Body of pancreas (tissue), 4 donors: ENCODE data around the gene NCBP2. TPM values are rescaled to one million over a fixed set of nuclear protein-coding genes. Genes with fewer than 3 reads are reported as not detected.

ENCODE experiments used
- ATAC-seq: fragments of 150-250 bp; one replicate; pipeline ENCODE4 v1.9.1; 2016
- DNase-seq, 4 donors: peaks; one replicate each; pipeline ENCODE4 v3.0.0-alpha.2; 2019
- H3K27ac ChIP-seq, 4 donors: fragments of 200-600 bp; sonication (generic); 1 replicate in 3 of 4; 2 replicates in 1 of 4; pipeline versions ENCODE4 v1.5.1 to v1.6.1; 2016 to 2019; ENCODE audit warnings: mild to moderate bottlenecking in 1 of 4, mixed read lengths in 1 of 4, moderate library complexity in 1 of 4
- H3K27me3 ChIP-seq, 2 donors: fragments of 200-600 bp; sonication (generic); one replicate each; pipeline ENCODE4 v1.6.0; 2016; ENCODE audit warnings: mild to moderate bottlenecking in 1 of 2
- H3K36me3 ChIP-seq, 2 donors: fragments of 200-600 bp; sonication (generic); replicated peaks in 1 of 2; 2 replicates each; pipeline ENCODE4 v1.5.1; 2016; ENCODE audit warnings: low read depth in 2 of 2; ENCODE audit not compliant: insufficient read depth in 1 of 2
- H3K4me1 ChIP-seq: fragments of 200-600 bp; sonication (generic); one replicate; pipeline ENCODE4 v1.6.0; 2016
- H3K4me3 ChIP-seq, 2 donors: fragments of 200-600 bp; sonication (generic); 1 replicate in 1 of 2; 2 replicates in 1 of 2; pipeline ENCODE4 v1.5.1; 2016 to 2019
- H3K9me3 ChIP-seq, 3 donors: fragments of 200-600 bp; sonication (generic); 1 replicate in 2 of 3; 2 replicates in 1 of 3; pipeline ENCODE4 v1.5.1; 2016
- CTCF ChIP-seq, 7 experiments: fragments of 450-650 bp in 4 of 7; fragments of 200-600 bp in 3 of 7; sonication (generic) in 3 of 7; IDR thresholded peaks; one replicate each; pipeline ENCODE4 v1.5.1; 2016 to 2019; ENCODE audit warnings: antibody characterized with exemption in 7 of 7
- POLR2A ChIP-seq, 3 donors: fragments of 450-650 bp; IDR thresholded peaks; one replicate each; pipeline ENCODE4 v1.6.1; 2016; ENCODE audit warnings: antibody characterized with exemption in 3 of 3, mild to moderate bottlenecking in 2 of 3
- WGBS, 2 donors: methylation state at CpG; one replicate each; pipeline ENCODE4 v1.1.5; 2017; 5-methylcytosine and 5-hydroxymethylcytosine counted together
- intact Hi-C: fragments of 100-400 bp; cut with DNase I; formaldehyde crosslinking; loops from one replicate; pipeline ENCODE4 v1.15.1; 2023
- total RNA-seq, 2 donors: library from RNA; depleted of rRNA; stranded (reverse); fragments of >200 nt; gene quantifications; one replicate each; pipeline ENCODE4 v1.1.0, GENCODE V29; 2016

Gene NCBP2
- total RNA-seq, 2 donors from 2014 or later: 6.9 to 19.5 TPM

- Histone ChIP-seq H3K36me3 (no peaks in the 10 kb centered on the region), H3K4me3 (no peak overlapping the region), H3K27ac (no peak overlapping the region), H3K27me3 (no peaks in the 10 kb centered on the region), H3K4me1 (peaks cover 12% of the 10 kb centered on the region), H3K9me3 (no peaks in the 10 kb centered on the region)
- DNase-seq: no peak
- intact Hi-C loops: no loop called here
- TF ChIP-seq CTCF (IDR thresholded peaks at IDR 0.05) (no peak), POLR2A (IDR thresholded peaks at IDR 0.05) (no peak)
- 70 to 76% methylated on average over 5 of the region's 5 CpGs for WGBS, 2 donors
- ATAC-seq: no peak
These were observed 32.3 kb upstream of the NCBP2 start for GRCh38 chr3:196974661-196975060.

DNA sequence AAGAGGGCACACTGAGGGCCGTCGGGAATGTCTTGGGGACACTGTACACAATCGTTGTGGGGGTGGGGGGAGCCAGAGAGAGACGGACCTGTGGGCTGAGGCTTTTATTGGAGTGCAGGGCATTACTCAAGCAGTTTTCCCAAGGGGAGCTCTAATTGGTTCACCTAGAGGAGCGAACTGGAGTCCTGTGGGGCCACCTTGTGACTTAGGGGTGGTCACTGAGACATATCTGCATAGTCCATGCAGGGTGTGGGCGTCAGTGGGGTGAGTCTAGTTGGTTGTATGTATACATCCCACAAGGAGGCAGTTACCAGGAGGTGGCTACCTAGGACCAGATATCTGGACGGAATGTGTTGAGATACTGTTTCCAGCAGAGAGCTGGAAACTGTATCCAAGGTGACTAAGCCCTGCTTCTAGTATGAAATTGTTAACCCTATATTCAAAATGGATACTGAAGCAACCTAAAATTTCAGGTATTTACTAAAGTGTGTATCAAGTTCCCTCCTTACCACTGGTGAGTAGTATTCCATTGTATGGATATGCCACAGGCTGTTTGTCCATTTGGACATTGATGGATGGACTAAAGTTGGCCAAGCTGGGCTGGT lies 28.9 kb upstream of the NCBP2 start:
- no peak overlapping the region for H3K27ac ChIP-seq
- 67 to 71% methylated on average over 7 of the region's 7 CpGs for WGBS, 2 donors
- DNase-seq (no peak), ATAC-seq (no peak)
- H3K9me3 ChIP-seq: no peaks in the 10 kb centered on the region
- intact Hi-C loops: no loop called here
- H3K4me1 ChIP-seq: peaks cover 17% of the 10 kb centered on the region
- no peak for TF ChIP-seq CTCF (IDR thresholded peaks at IDR 0.05)
- TF ChIP-seq POLR2A (IDR thresholded peaks at IDR 0.05): no peak
- H3K36me3 ChIP-seq: no peaks in the 10 kb centered on the region
- no peaks in the 10 kb centered on the region for H3K27me3 ChIP-seq
- no peak overlapping the region for H3K4me3 ChIP-seq

GRCh38 chr3:196970547-196971093 lies 28.3 kb upstream of the NCBP2 start:
- DNase-seq: no peak
- H3K4me3 ChIP-seq: no peak overlapping the region
- H3K27me3 ChIP-seq: no peaks in the 10 kb centered on the region
- H3K27ac ChIP-seq: no peak overlapping the region
- no peaks in the 10 kb centered on the region for H3K9me3 ChIP-seq
- ATAC-seq: no peak
- no peaks in the 10 kb centered on the region for H3K36me3 ChIP-seq
- peaks cover 17% of the 10 kb centered on the region for H3K4me1 ChIP-seq
- no peak for TF ChIP-seq POLR2A (IDR thresholded peaks at IDR 0.05)
- TF ChIP-seq CTCF (IDR thresholded peaks at IDR 0.05): no peak
- intact Hi-C loops: no loop called here
- 77 to 81% methylated on average over 15 of the region's 15 CpGs for WGBS, 2 donors

DNA sequence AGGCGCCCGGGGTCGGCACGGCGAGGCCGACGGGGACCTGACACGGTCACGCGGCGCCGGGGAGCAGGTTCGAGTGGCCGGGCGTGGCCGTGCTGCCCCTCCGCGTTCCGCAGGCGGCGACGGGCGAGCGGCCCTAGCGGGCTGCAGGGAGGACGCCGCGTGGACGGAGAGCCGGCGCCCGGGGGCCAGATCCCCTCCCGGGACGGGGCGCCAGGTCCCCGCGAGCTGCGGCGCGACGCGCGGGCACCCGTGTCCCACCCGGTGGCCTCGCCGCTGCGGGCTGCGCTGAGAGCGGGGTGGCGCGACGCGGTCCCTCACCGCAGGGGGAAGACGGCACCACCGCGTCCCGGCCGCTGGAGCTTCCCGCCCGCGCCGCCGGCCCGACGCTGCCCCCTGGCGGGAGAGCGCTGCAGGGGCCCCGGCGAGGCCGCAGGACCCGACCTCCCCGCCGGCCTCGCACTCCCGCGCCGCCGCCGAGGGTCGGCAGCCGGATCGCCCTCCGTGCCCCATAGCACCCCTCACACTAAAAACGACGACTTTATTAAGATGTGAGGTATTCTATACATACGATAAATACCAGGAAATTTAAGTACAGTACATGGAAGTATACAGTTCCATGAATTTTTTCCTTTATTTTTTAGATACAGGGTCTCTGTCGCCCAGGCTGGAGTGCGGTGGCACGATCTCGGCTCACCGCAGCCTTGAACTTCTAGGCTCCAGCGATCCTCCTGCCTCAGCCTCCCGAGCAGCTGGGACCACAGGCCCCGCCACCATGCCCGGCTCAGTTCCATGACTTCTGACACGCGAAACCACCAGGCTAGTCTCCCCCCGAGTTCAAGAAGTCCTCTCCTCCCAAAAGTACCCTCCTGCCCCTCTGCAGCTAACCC lies 27.6 kb upstream of the NCBP2 start:
- Histone ChIP-seq H3K4me1 (peaks cover 17% of the 10 kb centered on the region), H3K4me3 (peak overlapping the region; percentile 56 to 65), H3K9me3 (no peaks in the 10 kb centered on the region), H3K36me3 (no peaks in the 10 kb centered on the region), H3K27me3 (no peaks in the 10 kb centered on the region), H3K27ac (peak overlapping the region in 3 of 4 donors; percentile 34 to 71 (median 40))
- intact Hi-C loops: no loop called here
- ATAC-seq (peak; percentile 86), DNase-seq (peak; percentile 43 to 68 (median 62))
- WGBS, 2 donors: 8 to 20% methylated on average over 37 to 74 of the region's 100 CpGs
- peak; percentile 16 to 98 (median 89) for TF ChIP-seq CTCF (IDR thresholded peaks at IDR 0.05)
- TF ChIP-seq POLR2A (IDR thresholded peaks at IDR 0.05): no peak
